OCI-M1 (cell line): ENCODE results near the gene PRR5L.
A peak's percentile ranks its signal among the peaks of the same experiment; 100 is the strongest.

Source experiments
- DNase-seq: peaks from one replicate; lab custom pipeline; 2025; lab: John Stamatoyannopoulos, UW

Gene PRR5L

GRCh38 chr11:36400766-36401455, 104.8 kb downstream of the PRR5L start:
- no peak for DNase-seq

- DNase-seq, result no peak
Observed at GRCh38 chr11:36402568-36403170, 106.6 kb downstream of the PRR5L start.

DNA sequence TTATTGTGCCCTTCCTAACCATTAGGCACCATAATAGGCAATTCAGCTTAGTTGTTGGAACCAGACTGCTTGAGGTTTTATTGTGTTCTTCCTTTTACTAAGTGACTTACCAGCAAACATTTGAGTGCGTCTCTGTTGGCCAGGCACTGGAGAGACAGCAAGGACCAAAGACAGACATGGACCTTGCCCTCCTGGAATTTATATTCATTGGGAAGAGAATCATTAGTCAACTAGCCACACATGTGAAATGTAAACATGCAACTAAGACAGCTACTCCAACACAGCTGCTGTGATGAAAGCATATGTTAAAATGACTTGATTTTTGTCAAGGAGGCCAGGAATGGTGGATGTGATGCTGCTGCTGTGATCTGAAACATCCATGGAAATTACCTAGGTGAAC, 107.6 kb downstream of the PRR5L start:
- no peak for DNase-seq

- no peak for DNase-seq
Observed at GRCh38 chr11:36404831-36405230, 108.7 kb downstream of the PRR5L start.

- peak; percentile 9 for DNase-seq
Observed at GRCh38 chr11:36405585-36406367, 109.7 kb downstream of the PRR5L start.

GRCh38 chr11:36407356-36407755, 111.3 kb downstream of the PRR5L start:
- DNase-seq, result no peak

- no peak for DNase-seq
Observed at GRCh38 chr11:36408498-36409136, 112.5 kb downstream of the PRR5L start.

- peak; percentile 60 for DNase-seq
Observed at GRCh38 chr11:36409152-36409816, 113.2 kb downstream of the PRR5L start.

GRCh38 chr11:36411202-36411640, 115.1 kb downstream of the PRR5L start:
- DNase-seq, result peak; percentile 84

DNA sequence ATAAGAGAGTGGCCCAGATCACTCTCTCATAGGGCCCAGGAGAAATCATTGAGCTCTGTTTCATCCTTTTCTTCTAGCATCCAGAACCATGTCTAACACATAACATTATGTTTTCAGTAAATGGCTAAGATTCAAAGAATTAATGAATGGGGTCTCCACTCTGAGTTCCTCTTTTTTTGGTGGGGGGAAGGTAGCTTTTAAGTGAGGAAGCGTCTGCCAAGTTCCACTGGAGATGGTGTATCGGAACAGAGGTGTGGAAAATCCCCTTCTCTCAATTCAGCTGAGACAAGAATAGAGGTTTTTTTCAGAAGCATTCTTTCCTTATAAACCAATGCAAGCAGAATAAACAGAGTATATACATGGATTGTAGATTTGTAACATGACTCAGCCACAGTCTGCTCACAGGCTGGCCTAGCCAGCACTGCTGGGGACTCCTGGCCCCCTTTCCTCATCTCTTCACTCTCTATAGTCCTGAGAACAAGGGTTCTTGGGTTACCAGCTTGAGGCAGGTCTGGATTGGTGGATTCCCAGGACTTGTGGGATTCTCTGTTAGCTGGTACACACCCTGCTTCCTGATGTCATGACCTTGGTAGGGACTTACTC, 116.8 kb downstream of the PRR5L start:
- no peak for DNase-seq

DNA sequence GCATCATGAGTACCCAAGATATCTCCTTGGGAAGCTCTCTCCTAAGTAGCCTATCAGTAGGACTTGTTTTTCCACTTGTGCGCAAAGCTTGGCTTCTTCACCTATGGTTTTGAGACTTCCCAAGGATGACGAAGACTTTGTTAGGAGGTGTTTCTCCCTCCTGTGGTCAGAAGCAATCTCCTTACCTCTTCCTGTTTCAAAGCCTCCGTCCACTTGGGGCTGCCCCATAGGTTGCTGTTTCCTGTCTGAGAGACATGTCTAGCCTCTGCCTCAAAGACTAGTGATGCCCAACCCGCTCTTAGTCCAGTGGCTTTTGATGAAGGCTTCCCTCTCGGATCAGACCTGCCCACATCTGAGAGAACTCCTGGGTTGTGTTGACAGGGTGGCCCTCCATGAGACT, 121.1 kb downstream of the PRR5L start:
- no peak for DNase-seq

DNA sequence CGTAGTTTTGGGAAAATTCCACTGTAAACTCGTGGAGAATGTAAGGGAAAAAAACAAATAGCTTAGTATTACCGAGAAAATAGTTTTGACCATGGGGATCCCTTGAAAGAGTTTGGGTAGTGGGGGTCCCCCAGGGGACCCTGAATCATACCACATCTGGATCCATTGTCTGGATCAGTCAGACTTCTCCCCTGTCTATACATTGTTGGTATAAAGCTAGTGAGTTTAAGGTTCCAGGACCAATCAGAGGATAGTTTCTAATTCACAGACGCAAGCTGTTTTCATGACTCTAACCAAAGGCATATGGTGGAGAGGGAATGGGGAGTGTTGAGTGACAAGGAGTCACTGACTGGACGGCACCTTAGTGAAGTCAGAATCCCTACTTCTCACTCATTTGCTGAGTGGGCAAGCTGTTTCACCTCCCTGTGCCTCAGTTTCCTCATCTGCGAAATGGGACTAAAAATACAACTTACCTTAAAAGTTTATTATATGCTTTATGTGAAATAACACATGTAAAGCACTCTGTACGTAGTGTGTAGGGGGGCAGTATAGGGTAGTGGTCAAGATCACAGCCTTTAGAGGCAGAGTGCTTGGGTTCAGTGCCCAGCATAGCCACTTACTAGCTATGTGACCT, 123.8 kb downstream of the PRR5L start:
- DNase-seq, result no peak

GRCh38 chr11:36421546-36422155, 125.6 kb downstream of the PRR5L start:
- DNase-seq, result no peak

DNA sequence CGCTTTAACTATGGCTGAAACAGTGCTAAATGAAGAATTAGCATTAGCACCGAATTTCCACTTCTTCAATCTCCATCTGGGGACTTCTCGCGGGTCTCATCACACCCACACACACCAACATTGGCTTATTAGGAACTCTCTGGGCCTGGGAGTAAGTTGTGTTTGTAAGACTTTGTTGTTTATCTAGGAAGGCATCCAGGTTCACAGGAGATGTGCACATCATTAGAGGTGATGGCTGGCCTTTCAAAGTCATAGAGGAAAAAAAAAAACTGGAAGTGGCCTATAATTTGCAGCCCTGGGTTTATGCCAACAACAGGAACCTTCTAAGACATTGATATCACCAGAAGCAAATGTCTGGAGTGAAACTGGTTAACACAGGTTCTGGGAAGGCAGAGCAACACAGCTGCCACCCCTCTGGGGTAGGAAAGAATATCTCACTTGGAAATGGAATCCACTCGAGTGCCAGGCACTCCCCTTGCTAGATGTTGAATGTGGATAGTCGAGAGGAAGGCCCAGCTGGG, 129.5 kb downstream of the PRR5L start:
- DNase-seq, result no peak

DNA sequence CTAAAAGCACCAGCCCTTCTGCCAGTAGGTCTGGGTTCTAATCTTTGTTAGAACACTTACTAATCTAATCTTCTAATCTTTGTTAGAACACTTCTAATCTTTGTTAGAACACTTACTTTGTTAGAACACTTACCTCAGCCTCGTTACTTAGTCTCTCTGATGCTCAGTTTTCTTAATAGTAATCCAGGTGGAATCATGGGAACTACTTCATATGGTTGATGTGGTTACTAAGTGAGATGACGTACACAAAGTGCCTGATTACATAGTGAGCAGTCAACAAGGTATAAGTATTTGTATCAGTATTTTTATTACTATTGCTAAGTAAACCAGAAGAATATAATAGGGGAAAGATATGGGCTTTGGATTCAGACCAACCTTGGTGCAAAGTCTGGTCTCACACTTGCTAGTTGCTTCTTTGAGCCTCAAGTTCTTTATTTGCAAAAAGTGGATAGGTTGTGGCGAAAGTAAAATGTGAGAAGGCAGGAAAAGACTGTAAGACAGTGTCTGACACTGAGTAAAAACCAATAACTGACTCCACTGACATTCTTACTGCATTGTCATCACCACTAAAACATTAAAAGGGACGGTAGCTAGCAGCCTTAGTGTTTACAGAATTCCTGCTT, 130.2 kb downstream of the PRR5L start:
- DNase-seq, result no peak

- no peak for DNase-seq
Observed at GRCh38 chr11:36427079-36427478, 131.0 kb downstream of the PRR5L start.

- DNase-seq, result no peak
Observed at GRCh38 chr11:36427876-36428275, 131.8 kb downstream of the PRR5L start.

GRCh38 chr11:36431429-36432092, 135.5 kb downstream of the PRR5L start:
- DNase-seq, result peak; percentile 69

DNA sequence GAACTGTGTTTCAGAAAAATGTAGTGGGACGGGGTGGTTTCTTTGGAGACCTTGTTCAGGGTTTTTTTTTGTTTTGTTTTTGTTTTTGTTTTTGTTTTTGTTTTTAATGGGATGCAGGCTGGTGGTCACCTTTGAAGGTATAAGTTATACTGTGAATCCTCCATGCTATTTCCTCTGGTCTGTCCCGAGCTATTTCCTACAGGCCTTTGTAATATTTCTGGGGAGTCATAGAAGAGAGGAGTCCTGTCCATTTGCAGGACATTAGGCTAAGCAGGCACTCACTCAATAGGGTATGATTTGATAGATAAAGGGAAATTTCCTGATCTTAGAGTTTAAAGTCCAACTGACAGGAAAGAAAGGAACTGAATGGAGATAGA, 136.0 kb downstream of the PRR5L start:
- no peak for DNase-seq
